ENCODE measurements around the gene GOLIM4.

Gene GOLIM4

DNA sequence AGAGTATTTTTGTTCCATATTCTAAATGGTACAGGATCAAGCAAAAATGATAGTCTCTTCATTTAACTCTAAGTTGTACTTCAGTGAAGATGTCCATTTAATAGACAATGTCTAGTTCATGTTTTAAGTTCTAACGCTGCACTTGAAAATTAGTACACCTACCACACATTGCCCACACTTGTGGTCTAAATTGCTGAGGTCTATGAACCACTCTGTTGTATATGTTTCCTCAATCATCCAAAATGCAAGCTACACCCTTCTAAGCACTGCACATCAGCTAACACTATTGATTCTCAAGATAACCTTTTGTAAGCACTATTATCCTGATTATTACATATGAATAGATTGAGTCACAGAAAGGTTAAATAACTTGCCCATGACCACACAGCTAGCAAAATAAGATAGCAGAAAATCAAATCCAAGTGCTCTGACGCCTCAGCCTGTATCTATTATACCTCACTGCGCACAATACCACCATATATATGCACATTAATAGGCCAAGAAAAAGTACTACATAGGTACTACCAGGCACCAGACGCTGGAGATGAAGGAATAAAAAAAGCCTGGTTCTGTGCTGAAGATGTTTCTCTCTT is 6.4 kb downstream of the GOLIM4 start:
- Histone ChIP-seq H3K9me3 (ENCODE audit: control insufficient read depth, low read length) (no peaks in the 10 kb centered on the region), H3K4me1 (ENCODE audit: control insufficient read depth, insufficient read depth, low read length, poor library complexity, severe bottlenecking) (no peaks in the 10 kb centered on the region), H3K27ac (ENCODE audit: insufficient read depth, low read length, poor library complexity, severe bottlenecking) (no peak overlapping the region), H3K27me3 (replicated peaks; ENCODE audit: control insufficient read depth, insufficient read depth, low read length, poor library complexity, severe bottlenecking) (no peaks in the 10 kb centered on the region), H3K4me3 (ENCODE audit: insufficient read depth, low read depth, low read length, poor library complexity, severe bottlenecking) (no peak overlapping the region), H3K36me3 (ENCODE audit: control insufficient read depth, insufficient read depth, low read length) (no peaks in the 10 kb centered on the region)
- no peak for DNase-seq

DNA sequence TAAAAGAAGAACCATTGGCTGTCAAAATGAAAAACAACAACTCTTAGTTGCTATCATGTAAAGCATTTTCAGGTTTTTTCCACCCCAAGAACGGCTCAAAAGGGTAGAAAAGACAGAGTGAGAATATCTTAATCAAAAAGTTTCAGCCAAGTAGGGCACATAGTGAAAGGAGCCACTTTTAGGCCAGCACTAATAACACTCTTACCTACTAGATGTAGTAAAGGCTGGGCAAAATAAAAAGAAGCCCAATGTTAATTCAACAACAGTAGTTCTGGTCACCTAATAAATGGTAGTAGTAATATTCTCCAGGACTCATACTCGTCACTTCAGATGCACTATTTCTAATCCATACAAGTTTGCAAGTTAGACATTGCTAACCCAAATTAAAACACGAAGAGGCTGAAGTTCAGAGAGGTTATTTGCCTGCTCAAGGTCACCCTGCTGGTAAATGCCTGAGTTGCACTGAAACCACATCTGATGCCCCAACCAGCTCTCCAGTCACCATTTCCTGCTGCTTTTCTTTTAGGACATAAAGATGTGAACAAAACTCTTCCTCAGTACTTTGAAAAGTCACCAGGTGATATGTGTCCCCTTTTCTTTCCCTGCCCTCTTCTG is 7.5 kb downstream of the GOLIM4 start:
- no peak for DNase-seq
- H3K27ac ChIP-seq (ENCODE audit: insufficient read depth, low read length, poor library complexity, severe bottlenecking), result no peak overlapping the region
- H3K4me1 ChIP-seq (ENCODE audit: control insufficient read depth, insufficient read depth, low read length, poor library complexity, severe bottlenecking), result no peaks in the 10 kb centered on the region

GRCh38 chr3:168087539-168087938 is 8.2 kb downstream of the GOLIM4 start:
- Histone ChIP-seq H3K4me3 (ENCODE audit: insufficient read depth, low read depth, low read length, poor library complexity, severe bottlenecking) (no peak overlapping the region), H3K9me3 (ENCODE audit: control insufficient read depth, low read length) (no peaks in the 10 kb centered on the region), H3K36me3 (ENCODE audit: control insufficient read depth, insufficient read depth, low read length) (no peaks in the 10 kb centered on the region), H3K4me1 (ENCODE audit: control insufficient read depth, insufficient read depth, low read length, poor library complexity, severe bottlenecking) (no peaks in the 10 kb centered on the region), H3K27me3 (replicated peaks; ENCODE audit: control insufficient read depth, insufficient read depth, low read length, poor library complexity, severe bottlenecking) (no peaks in the 10 kb centered on the region), H3K27ac (ENCODE audit: insufficient read depth, low read length, poor library complexity, severe bottlenecking) (no peak overlapping the region)
- DNase-seq, result no peak

More for the DNA sequence above, 7.5 kb downstream of the GOLIM4 start:
- Histone ChIP-seq H3K36me3 (ENCODE audit: control insufficient read depth, insufficient read depth, low read length) (no peaks in the 10 kb centered on the region), H3K4me3 (ENCODE audit: insufficient read depth, low read depth, low read length, poor library complexity, severe bottlenecking) (no peak overlapping the region), H3K9me3 (ENCODE audit: control insufficient read depth, low read length) (no peaks in the 10 kb centered on the region), H3K27me3 (replicated peaks; ENCODE audit: control insufficient read depth, insufficient read depth, low read length, poor library complexity, severe bottlenecking) (no peaks in the 10 kb centered on the region)

DNA sequence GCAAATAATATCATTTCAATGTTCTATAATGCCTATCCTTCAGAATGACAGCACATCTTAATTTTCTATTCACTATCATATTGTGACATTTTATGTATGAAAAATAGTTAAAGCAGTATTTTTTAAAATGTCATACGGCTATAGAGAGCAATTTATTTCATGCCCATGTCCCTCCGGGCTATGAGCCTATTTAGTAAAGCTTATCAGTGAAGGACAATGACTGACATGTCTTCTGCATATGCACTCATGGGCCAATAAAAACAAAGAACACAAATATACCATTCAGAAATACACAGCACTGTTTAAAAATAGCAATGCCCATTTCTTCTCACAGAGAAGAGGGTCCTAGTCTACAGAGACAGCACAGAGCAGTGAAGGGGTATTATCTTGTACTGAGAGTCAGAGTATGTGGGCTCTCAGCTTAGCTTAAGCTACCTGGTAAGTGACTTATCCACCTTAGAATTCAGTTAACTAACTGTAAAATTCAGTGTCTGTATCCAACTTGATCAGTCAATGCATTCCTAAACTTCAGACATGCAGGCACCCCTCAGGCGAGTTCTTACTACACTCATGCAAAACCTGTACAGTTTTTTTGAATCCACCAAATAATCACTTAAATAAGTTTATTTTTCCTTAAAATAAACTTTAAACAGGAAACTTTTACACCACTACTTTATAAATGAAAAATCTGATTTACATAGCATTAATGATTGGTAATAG is 9.0 kb downstream of the GOLIM4 start:
- no peak for DNase-seq
- no peaks in the 10 kb centered on the region for H3K36me3 ChIP-seq (ENCODE audit: control insufficient read depth, insufficient read depth, low read length)
- no peaks in the 10 kb centered on the region for H3K4me1 ChIP-seq (ENCODE audit: control insufficient read depth, insufficient read depth, low read length, poor library complexity, severe bottlenecking)
- H3K4me3 ChIP-seq (ENCODE audit: insufficient read depth, low read depth, low read length, poor library complexity, severe bottlenecking), result no peak overlapping the region
- H3K27me3 ChIP-seq (replicated peaks; ENCODE audit: control insufficient read depth, insufficient read depth, low read length, poor library complexity, severe bottlenecking), result no peaks in the 10 kb centered on the region
- H3K9me3 ChIP-seq (ENCODE audit: control insufficient read depth, low read length), result no peaks in the 10 kb centered on the region
- no peak overlapping the region for H3K27ac ChIP-seq (ENCODE audit: insufficient read depth, low read length, poor library complexity, severe bottlenecking)

DNA sequence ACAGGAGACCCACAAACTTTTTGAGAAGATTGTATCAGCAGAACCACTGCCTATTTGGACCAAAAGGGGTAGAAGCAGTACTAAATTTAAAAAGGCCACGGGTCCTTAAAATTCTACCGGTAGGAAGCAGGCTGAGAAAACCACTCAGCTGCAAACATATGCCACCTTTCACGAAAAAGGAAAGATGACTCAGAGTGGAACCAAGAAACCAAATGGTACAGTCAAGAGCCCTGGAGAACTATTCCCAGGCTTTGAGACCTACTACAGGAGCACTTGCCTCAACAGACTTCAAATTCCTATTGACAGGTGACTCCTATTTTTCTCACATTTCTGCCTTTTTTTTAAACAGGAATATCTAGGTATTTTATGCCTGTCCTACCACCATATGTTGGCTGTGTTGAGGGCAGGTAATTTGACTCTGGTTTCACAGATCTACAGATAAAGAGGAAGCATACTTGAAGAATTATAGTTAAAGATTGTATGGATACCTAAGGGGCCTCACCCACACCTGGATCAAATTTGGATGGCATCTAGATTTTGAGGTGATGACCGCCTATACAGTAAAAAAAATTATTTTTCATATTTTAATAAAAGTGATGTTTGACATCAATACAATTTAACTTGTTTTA is 10.1 kb downstream of the GOLIM4 start:
- no peaks in the 10 kb centered on the region for H3K9me3 ChIP-seq (ENCODE audit: control insufficient read depth, low read length)
- no peak for DNase-seq
- H3K27ac ChIP-seq (ENCODE audit: insufficient read depth, low read length, poor library complexity, severe bottlenecking), result no peak overlapping the region
- no peaks in the 10 kb centered on the region for H3K4me1 ChIP-seq (ENCODE audit: control insufficient read depth, insufficient read depth, low read length, poor library complexity, severe bottlenecking)
- H3K4me3 ChIP-seq (ENCODE audit: insufficient read depth, low read depth, low read length, poor library complexity, severe bottlenecking), result no peak overlapping the region
- no peaks in the 10 kb centered on the region for H3K36me3 ChIP-seq (ENCODE audit: control insufficient read depth, insufficient read depth, low read length)
- H3K27me3 ChIP-seq (replicated peaks; ENCODE audit: control insufficient read depth, insufficient read depth, low read length, poor library complexity, severe bottlenecking), result no peaks in the 10 kb centered on the region

- Histone ChIP-seq H3K27me3 (replicated peaks; ENCODE audit: control insufficient read depth, insufficient read depth, low read length, poor library complexity, severe bottlenecking) (no peaks in the 10 kb centered on the region), H3K36me3 (ENCODE audit: control insufficient read depth, insufficient read depth, low read length) (no peaks in the 10 kb centered on the region), H3K27ac (ENCODE audit: insufficient read depth, low read length, poor library complexity, severe bottlenecking) (no peak overlapping the region), H3K4me3 (ENCODE audit: insufficient read depth, low read depth, low read length, poor library complexity, severe bottlenecking) (no peak overlapping the region), H3K9me3 (ENCODE audit: control insufficient read depth, low read length) (no peaks in the 10 kb centered on the region), H3K4me1 (ENCODE audit: control insufficient read depth, insufficient read depth, low read length, poor library complexity, severe bottlenecking) (no peaks in the 10 kb centered on the region)
- DNase-seq, result no peak
Measured at GRCh38 chr3:168083906-168084305, 11.8 kb downstream of the GOLIM4 start.

DNA sequence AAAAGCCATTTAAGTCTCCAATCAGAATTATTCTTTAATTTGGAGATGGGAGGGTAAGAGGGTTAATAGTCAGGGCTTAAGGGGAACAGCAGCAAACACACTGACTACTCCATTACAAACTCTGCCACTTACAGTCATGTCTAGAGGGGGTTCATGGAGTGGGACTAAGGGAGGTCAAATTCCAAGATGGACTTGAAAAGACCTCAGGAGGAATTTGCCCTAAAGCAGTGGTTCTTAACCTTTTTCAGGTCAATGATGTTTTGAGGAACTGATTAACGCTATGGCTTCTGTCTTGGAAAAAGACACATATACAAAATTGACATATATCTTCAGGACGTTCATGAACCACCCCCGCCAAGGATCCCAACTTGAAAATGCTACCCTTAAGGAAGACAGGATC is 13.9 kb downstream of the GOLIM4 start:
- H3K27me3 ChIP-seq (replicated peaks; ENCODE audit: control insufficient read depth, insufficient read depth, low read length, poor library complexity, severe bottlenecking), result no peaks in the 10 kb centered on the region
- no peaks in the 10 kb centered on the region for H3K4me1 ChIP-seq (ENCODE audit: control insufficient read depth, insufficient read depth, low read length, poor library complexity, severe bottlenecking)
- H3K36me3 ChIP-seq (ENCODE audit: control insufficient read depth, insufficient read depth, low read length), result no peaks in the 10 kb centered on the region
- DNase-seq, result no peak
- no peak overlapping the region for H3K4me3 ChIP-seq (ENCODE audit: insufficient read depth, low read depth, low read length, poor library complexity, severe bottlenecking)
- no peak overlapping the region for H3K27ac ChIP-seq (ENCODE audit: insufficient read depth, low read length, poor library complexity, severe bottlenecking)
- H3K9me3 ChIP-seq (ENCODE audit: control insufficient read depth, low read length), result no peaks in the 10 kb centered on the region

- DNase-seq, result no peak
- no peak overlapping the region for H3K27ac ChIP-seq (ENCODE audit: insufficient read depth, low read length, poor library complexity, severe bottlenecking)
- no peaks in the 10 kb centered on the region for H3K9me3 ChIP-seq (ENCODE audit: control insufficient read depth, low read length)
- H3K36me3 ChIP-seq (ENCODE audit: control insufficient read depth, insufficient read depth, low read length), result no peaks in the 10 kb centered on the region
- H3K4me3 ChIP-seq (ENCODE audit: insufficient read depth, low read depth, low read length, poor library complexity, severe bottlenecking), result no peak overlapping the region
- no peaks in the 10 kb centered on the region for H3K4me1 ChIP-seq (ENCODE audit: control insufficient read depth, insufficient read depth, low read length, poor library complexity, severe bottlenecking)
- H3K27me3 ChIP-seq (replicated peaks; ENCODE audit: control insufficient read depth, insufficient read depth, low read length, poor library complexity, severe bottlenecking), result no peaks in the 10 kb centered on the region
Measured at GRCh38 chr3:168081171-168081771, 14.5 kb downstream of the GOLIM4 start.

GRCh38 chr3:168080499-168081170 is 15.1 kb downstream of the GOLIM4 start:
- no peaks in the 10 kb centered on the region for H3K27me3 ChIP-seq (replicated peaks; ENCODE audit: control insufficient read depth, insufficient read depth, low read length, poor library complexity, severe bottlenecking)
- no peaks in the 10 kb centered on the region for H3K36me3 ChIP-seq (ENCODE audit: control insufficient read depth, insufficient read depth, low read length)
- no peak overlapping the region for H3K4me3 ChIP-seq (ENCODE audit: insufficient read depth, low read depth, low read length, poor library complexity, severe bottlenecking)
- no peak for DNase-seq
- H3K4me1 ChIP-seq (ENCODE audit: control insufficient read depth, insufficient read depth, low read length, poor library complexity, severe bottlenecking), result no peaks in the 10 kb centered on the region
- H3K27ac ChIP-seq (ENCODE audit: insufficient read depth, low read length, poor library complexity, severe bottlenecking), result no peak overlapping the region
- H3K9me3 ChIP-seq (ENCODE audit: control insufficient read depth, low read length), result no peaks in the 10 kb centered on the region
